Measurements from ENCODE around the gene ATP8A2.

GRCh38 chr13:25756912-25757311 lies 385.1 kb downstream of the ATP8A2 start:
- TF ChIP-seq CTCF (IDR thresholded peaks at IDR 0.05) (no peak), POLR2AphosphoS5 (IDR thresholded peaks at IDR 0.05) (no peak)
